T-cell (primary cell): Measurements from ENCODE around the gene GPS1. TPM values are rescaled to one million over a fixed set of nuclear protein-coding genes. Genes with fewer than 3 reads are reported as not detected.
A peak's percentile ranks its signal among the peaks of the same experiment; 100 is the strongest.

Experiments
- ATAC-seq, 4 experiments: fragments of 200-7000 bp in 3 of 4; fragments of 150-1000 bp in 1 of 4; cut with Tn5 transposase; replicated peaks in 1 of 4; 1 replicate in 3 of 4; 2 replicates in 1 of 4; pipeline ENCODE4 v1.10.0; 2021; ENCODE audit warnings: moderate library complexity in 3 of 4, mild to moderate bottlenecking in 2 of 4, moderate number of reproducible peaks in 1 of 4
- CTCF ChIA-PET, 2 donors: fragments of 300-600 bp; sonication (Branson Sonifier 250); formaldehyde crosslinking; loops; one replicate each; lab custom pipeline; 2022; ENCODE audit warnings: antibody characterized with exemption in 2 of 2; lab: Charles Lee
- POLR2A ChIA-PET, 2 donors: fragments of 300-600 bp; sonication (Branson Sonifier 250); formaldehyde crosslinking; loops; one replicate each; lab custom pipeline; 2022; ENCODE audit warnings: antibody characterized with exemption in 2 of 2; lab: Charles Lee
- DNase-seq, 35 experiments: peaks; one replicate each; pipeline versions ENCODE4 v3.0.0 to v3.0.0-alpha.2; 2013 to 2023
- H3K27ac ChIP-seq: one replicate; pipeline ENCODE4 v1.5.1; 2013; ENCODE audit warnings: low read length
- H3K27me3 ChIP-seq, 2 experiments: replicated peaks in 1 of 2; 1 replicate in 1 of 2; 2 replicates in 1 of 2; pipeline versions ENCODE4 v1.6.1 to v1.7.0; 2013; ENCODE audit warnings: low read length in 1 of 2, mixed read lengths in 1 of 2; ENCODE audit not compliant: control insufficient read depth in 2 of 2, insufficient read depth in 2 of 2; ENCODE audit errors: extremely low read depth in 1 of 2
- H3K36me3 ChIP-seq, 2 donors: 1 replicate in 1 of 2; 2 replicates in 1 of 2; pipeline versions ENCODE4 v1.6.1 to v1.7.0; 2013; ENCODE audit warnings: low read length in 1 of 2; ENCODE audit not compliant: control insufficient read depth in 2 of 2, insufficient read depth in 1 of 2; ENCODE audit errors: extremely low read depth in 1 of 2
- H3K4me1 ChIP-seq, 2 experiments: 1 replicate in 1 of 2; 2 replicates in 1 of 2; pipeline versions ENCODE4 v1.6.1 to v1.7.0; 2013; ENCODE audit warnings: low read length in 2 of 2, mixed read lengths in 1 of 2; ENCODE audit not compliant: insufficient read depth in 2 of 2, control insufficient read depth in 1 of 2; ENCODE audit errors: extremely low read depth in 1 of 2
- H3K4me3 ChIP-seq, 2 donors: 1 replicate in 1 of 2; 2 replicates in 1 of 2; pipeline versions ENCODE4 v1.5.1 to v1.7.0; 2013; ENCODE audit warnings: mild to moderate bottlenecking in 2 of 2, low read length in 1 of 2, moderate library complexity in 1 of 2; ENCODE audit not compliant: control insufficient read depth in 1 of 2; ENCODE audit errors: extremely low read depth in 1 of 2
- H3K9me3 ChIP-seq: 2 replicates; pipeline ENCODE4 v1.7.0; 2013
- H3K27ac Mint-ChIP-seq, 2 donors: one replicate each; pipeline ENCODE4 v1.8.0; 2020 to 2021; ENCODE audit warnings: mild to moderate bottlenecking in 2 of 2, mixed read lengths in 2 of 2
- H3K27me3 Mint-ChIP-seq, 2 donors: one replicate each; pipeline ENCODE4 v1.8.0; 2021 to 2022; ENCODE audit warnings: mixed read lengths in 2 of 2
- H3K36me3 Mint-ChIP-seq: one replicate; pipeline ENCODE4 v1.8.0; 2021; ENCODE audit warnings: mixed read lengths
- H3K4me1 Mint-ChIP-seq, 3 donors: one replicate each; pipeline ENCODE4 v1.8.0; 2020 to 2022; ENCODE audit warnings: mixed read lengths in 3 of 3, mild to moderate bottlenecking in 1 of 3
- H3K4me3 Mint-ChIP-seq, 3 donors: one replicate each; pipeline ENCODE4 v1.8.0; 2020 to 2022; ENCODE audit warnings: mild to moderate bottlenecking in 3 of 3, mixed read lengths in 3 of 3, moderate library complexity in 3 of 3
- H3K9me3 Mint-ChIP-seq, 3 donors: one replicate each; pipeline ENCODE4 v1.8.0; 2020 to 2022; ENCODE audit warnings: mixed read lengths in 3 of 3
- WGBS: methylation state at CpG from one replicate; pipeline ENCODE4 v1.1.5; 2013; ENCODE audit warnings: missing lambda C conversion rate; ENCODE audit not compliant: insufficient coverage; 5-methylcytosine and 5-hydroxymethylcytosine counted together
- total RNA-seq, 35 experiments: library from RNA in 6 of 35; stranded (reverse) in 6 of 35; fragments of 120-200 nt in 1 of 35; gene quantifications; one replicate each; pipeline versions ENCODE4 v1.2.1 to v1.2.4 and lab custom pipeline; 2013 to 2026

Gene GPS1
- total RNA-seq, 5 donors from 2014 or later (not counting 1 experiment from before 2014, with no cell fraction given) = 75.3 to 117 (median 98.0) TPM

DNA sequence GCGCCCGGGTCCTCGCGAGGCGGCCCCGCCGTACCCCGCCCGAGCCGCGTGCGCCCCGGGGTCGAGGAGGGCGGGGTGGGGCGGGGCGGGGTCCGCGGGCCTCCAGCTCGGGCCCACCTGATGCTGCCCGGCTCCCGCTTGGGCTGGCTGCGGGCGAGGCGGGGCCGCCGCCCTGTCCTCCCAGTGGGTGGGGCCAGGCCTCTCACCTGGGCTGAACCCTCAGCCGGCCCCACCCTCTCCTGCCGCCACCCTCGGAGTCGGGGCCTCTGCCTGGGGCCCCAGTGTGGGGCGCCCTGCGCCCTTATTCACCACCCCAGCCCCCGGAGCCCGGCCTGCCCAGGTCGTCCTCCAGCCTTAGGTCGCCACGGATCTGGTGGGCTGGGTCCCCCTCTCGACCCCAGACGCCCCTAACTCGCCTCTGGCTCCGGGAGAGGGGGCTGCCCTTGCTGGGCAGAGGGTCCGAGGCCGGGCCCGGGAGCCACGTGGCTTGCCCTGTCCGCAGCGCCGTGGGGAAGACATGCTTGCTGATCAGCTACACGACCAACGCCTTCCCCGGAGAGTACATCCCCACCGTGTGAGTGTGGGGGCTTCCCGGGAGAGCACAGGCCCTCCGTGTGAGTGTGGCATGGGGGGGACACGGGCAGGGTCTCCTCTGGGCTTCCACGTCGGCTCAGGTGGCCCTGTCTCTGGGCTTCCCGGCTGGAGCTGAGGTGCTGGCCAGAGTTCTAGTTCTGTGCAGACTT lies 19.6 kb upstream of the GPS1 start:
- Mint-ChIP-seq H3K27ac (no peak overlapping the region), H3K27me3 (no peaks in the 10 kb centered on the region), H3K4me3 (peak overlapping the region; percentile 34 to 59 (median 55)), H3K4me1 (peaks cover 14 to 28% (median 27%) of the 10 kb centered on the region in 3 donors), H3K36me3 (peaks cover 6% of the 10 kb centered on the region), H3K9me3 (no peaks in the 10 kb centered on the region)
- ChIA-PET POLR2A (no interaction called here), CTCF (no interaction called here)
- Histone ChIP-seq H3K27ac (no peak overlapping the region), H3K27me3 (peaks cover 0 to 12% of the 10 kb centered on the region in 2 experiments), H3K9me3 (no peaks in the 10 kb centered on the region), H3K36me3 (peaks cover 4 to 5% of the 10 kb centered on the region in 2 donors), H3K4me1 (peaks cover 8 to 47% of the 10 kb centered on the region in 2 experiments), H3K4me3 (peak overlapping the region in 1 of 2 donors; percentile 17)
- DNase-seq (peak in 7 of 35 experiments; percentile 20 to 53 (median 37)), ATAC-seq (peak in 3 of 4 experiments; percentile 24 to 36 (median 29))
- 14% methylated on average over 49 of the region's 59 CpGs for WGBS

DNA sequence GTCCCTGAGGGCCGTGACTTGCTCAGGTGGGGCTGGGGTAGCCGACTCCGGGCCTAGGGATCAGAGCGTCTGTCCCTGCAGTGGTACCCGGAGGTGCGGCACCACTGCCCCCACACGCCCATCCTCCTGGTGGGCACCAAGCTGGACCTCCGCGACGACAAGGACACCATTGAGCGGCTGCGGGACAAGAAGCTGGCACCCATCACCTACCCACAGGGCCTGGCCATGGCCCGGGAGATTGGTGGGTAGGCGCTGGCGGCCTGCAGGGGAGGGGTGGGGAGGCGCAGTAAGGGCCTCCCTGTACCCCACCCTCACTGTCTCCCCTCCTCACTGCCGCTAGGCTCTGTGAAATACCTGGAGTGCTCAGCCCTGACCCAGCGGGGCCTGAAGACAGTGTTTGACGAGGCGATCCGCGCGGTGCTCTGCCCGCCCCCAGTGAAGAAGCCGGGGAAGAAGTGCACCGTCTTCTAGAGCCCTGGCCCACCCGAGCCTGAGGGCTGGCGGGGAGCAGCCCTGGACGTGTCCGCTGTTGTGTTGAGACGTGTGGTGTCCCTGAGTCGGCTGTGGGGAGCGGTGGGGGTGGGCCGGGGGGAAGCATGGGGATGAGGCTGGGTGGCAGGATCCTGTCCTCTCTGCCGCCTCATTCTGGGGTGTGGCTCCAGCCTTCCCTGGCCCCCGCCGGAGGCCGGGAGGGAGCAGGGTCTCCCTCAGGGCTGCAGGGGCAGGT lies 18.2 kb upstream of the GPS1 start:
- no peak for ATAC-seq
- Mint-ChIP-seq H3K4me3 (peak overlapping the region in 1 of 3 donors; percentile 55), H3K36me3 (peaks cover 6% of the 10 kb centered on the region), H3K9me3 (no peaks in the 10 kb centered on the region), H3K27me3 (no peaks in the 10 kb centered on the region), H3K27ac (no peak overlapping the region), H3K4me1 (peaks cover 21 to 34% (median 33%) of the 10 kb centered on the region in 3 donors)
- H3K4me3 ChIP-seq = no peak overlapping the region
- H3K27ac ChIP-seq = no peak overlapping the region
- H3K4me1 ChIP-seq = peaks cover 10 to 53% of the 10 kb centered on the region in 2 experiments
- WGBS = 95% methylated on average over 19 of the region's 38 CpGs
- CTCF ChIA-PET = no interaction called here
- H3K9me3 ChIP-seq = no peaks in the 10 kb centered on the region
- peaks cover 0 to 12% of the 10 kb centered on the region in 2 experiments for H3K27me3 ChIP-seq
- H3K36me3 ChIP-seq = peaks cover 0 to 5% of the 10 kb centered on the region in 2 donors
- POLR2A ChIA-PET = interaction anchor here in 1 of 2 donors (0.5 kb wide), 1 partner anchor 111 kb away, joined by 4 read pairs; no protein-coding TSS in a partner anchor
- no peak for DNase-seq

DNA sequence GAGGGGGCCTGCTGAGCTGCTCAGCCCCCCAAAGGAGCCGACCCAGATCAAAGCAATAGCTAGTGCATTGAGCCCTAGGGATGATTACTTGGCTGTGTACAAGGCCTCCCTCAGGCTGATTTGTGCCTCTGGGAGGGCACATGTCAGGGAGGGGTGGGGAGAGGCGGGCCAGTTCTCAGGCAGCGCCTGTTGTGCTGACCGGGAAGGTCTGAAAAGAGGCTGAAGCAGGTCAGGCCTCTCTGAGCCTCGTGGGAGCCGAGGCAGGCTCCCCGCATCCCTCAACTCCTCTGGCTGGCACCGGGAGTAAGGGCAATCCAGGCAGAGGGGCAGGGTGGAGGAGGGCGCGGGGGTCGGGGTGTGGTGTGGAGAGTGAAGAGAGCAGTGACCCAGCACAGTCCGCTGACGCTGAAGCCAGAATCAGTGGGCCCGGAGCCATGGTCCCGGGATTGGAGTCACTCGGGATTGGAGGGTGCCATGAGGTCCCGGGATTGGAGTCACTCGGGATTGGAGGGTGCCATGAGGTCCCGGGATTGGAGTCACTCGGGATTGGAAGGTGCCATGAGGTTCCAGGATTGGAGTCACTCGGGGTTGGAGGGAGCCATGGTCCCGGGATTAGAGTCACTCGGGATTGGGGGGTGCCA lies 17.2 kb upstream of the GPS1 start:
- DNase-seq = no peak
- POLR2A ChIA-PET = interaction anchor here in 1 of 2 donors (0.6 kb wide), 1 partner anchor 89 kb away, joined by 4 read pairs; no protein-coding TSS in a partner anchor
- peaks cover 10 to 48% of the 10 kb centered on the region in 2 experiments for H3K4me1 ChIP-seq
- no peak for ATAC-seq
- H3K4me1 Mint-ChIP-seq = peaks cover 20 to 39% (median 37%) of the 10 kb centered on the region in 3 donors
- WGBS = 98% methylated on average over 11 of the region's 23 CpGs
- H3K36me3 ChIP-seq = peaks cover 0 to 5% of the 10 kb centered on the region in 2 donors
- H3K4me3 ChIP-seq = no peak overlapping the region
- H3K36me3 Mint-ChIP-seq = peaks cover 6% of the 10 kb centered on the region
- CTCF ChIA-PET = interaction anchor here in 1 of 2 donors (1.0 kb wide), 1 partner anchor 513 kb away, joined by 3 read pairs; no protein-coding TSS in a partner anchor
- no peak overlapping the region for H3K27ac Mint-ChIP-seq
- H3K4me3 Mint-ChIP-seq = peak overlapping the region; percentile 41 to 88 (median 58)
- no peaks in the 10 kb centered on the region for H3K9me3 Mint-ChIP-seq
- peaks cover 0 to 12% of the 10 kb centered on the region in 2 experiments for H3K27me3 ChIP-seq
- H3K9me3 ChIP-seq = no peaks in the 10 kb centered on the region
- no peak overlapping the region for H3K27ac ChIP-seq
- H3K27me3 Mint-ChIP-seq = no peaks in the 10 kb centered on the region

DNA sequence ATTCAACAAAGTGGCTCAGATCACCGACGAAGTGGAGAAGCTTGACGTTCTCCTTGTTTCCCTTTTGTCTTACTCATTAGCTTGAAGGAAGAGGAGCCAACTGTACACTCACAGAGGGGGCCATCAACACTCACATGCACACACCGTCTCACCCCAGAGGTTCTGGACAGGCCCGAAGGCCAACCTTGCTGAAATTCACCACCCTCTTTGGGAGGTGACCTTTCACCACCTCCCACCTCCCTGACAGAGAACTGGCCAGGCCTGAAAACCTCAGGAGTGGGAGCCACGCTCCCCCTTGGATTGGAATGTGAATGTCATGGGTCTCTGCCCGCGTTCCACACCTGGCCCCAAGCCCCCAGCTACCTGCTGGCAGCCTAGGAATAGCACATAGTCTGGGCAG lies 16.2 kb upstream of the GPS1 start:
- Mint-ChIP-seq H3K9me3 (no peaks in the 10 kb centered on the region), H3K27me3 (no peaks in the 10 kb centered on the region)
- POLR2A ChIA-PET = interaction anchor here in 1 of 2 donors (0.9 kb wide), 1 partner anchor 41 kb away, joined by 3 read pairs; no protein-coding TSS in a partner anchor

DNA sequence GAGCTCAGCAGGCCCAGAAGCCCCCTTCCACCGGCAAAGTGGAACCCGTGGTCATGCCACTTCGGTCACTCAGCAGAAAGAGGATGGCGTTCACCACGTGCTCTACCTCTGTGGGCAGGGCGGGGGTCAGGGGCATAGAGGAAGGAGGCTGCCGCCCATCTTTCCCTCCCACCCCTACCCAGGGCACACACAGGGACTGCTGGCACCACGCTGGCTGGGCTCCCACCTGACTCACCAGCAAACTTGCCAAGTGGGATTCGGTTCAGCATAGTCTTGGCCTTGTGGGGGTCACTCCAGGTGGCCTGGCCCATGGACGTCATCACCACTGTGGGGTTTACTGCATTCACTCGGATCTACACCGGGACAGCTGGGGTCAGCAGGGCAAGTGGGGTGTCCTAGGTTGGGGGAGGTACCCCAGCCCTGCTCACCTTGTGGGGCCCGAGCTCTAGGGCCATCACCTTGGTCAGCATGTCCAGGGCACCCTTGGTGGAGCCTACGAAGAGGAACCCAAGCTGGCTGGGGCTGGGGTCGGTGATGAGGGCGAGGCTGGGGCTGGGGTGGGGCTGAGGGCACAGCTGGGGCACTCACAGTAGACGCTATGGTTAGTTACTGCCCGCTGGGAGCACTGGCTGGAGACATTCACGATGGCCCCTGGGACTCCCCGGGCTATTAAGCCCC lies 15.6 kb upstream of the GPS1 start:
- ATAC-seq (no peak), DNase-seq (no peak)
- POLR2A ChIA-PET = interaction anchor here in 1 of 2 donors (0.9 kb wide), 1 partner anchor 40 kb away, joined by 3 read pairs; no protein-coding TSS in a partner anchor
- Histone ChIP-seq H3K4me3 (peak overlapping the region in 1 of 2 donors; percentile 59), H3K4me1 (peaks cover 8 to 32% of the 10 kb centered on the region in 2 experiments), H3K9me3 (no peaks in the 10 kb centered on the region), H3K27me3 (peaks cover 0 to 8% of the 10 kb centered on the region in 2 experiments), H3K27ac (peak overlapping the region; percentile 55), H3K36me3 (peaks cover 0 to 5% of the 10 kb centered on the region in 2 donors)
- Mint-ChIP-seq H3K27me3 (no peaks in the 10 kb centered on the region), H3K9me3 (no peaks in the 10 kb centered on the region), H3K27ac (peak overlapping the region; percentile 27 to 39), H3K4me1 (peaks cover 16 to 31% (median 29%) of the 10 kb centered on the region in 3 donors), H3K4me3 (peak overlapping the region; percentile 70 to 88 (median 72)), H3K36me3 (peaks cover 6% of the 10 kb centered on the region)
- 95% methylated on average over 18 of the region's 20 CpGs for WGBS
- CTCF ChIA-PET = no interaction called here

More for the DNA sequence above, 16.2 kb upstream of the GPS1 start:
- H3K27me3 ChIP-seq = peaks cover 0 to 8% of the 10 kb centered on the region in 2 experiments
- DNase-seq = no peak
- H3K4me1 Mint-ChIP-seq = peaks cover 16 to 33% (median 30%) of the 10 kb centered on the region in 3 donors
- H3K36me3 ChIP-seq = peaks cover 0 to 5% of the 10 kb centered on the region in 2 donors
- WGBS = 98% methylated on average over 6 of the region's 8 CpGs
- peak overlapping the region; percentile 62 to 88 (median 70) for H3K4me3 Mint-ChIP-seq
- no peaks in the 10 kb centered on the region for H3K9me3 ChIP-seq
- no peak overlapping the region for H3K4me3 ChIP-seq
- H3K27ac ChIP-seq = no peak overlapping the region
- H3K27ac Mint-ChIP-seq = peak overlapping the region; percentile 17 to 69
- CTCF ChIA-PET = interaction anchor here in 1 of 2 donors (1.0 kb wide), 1 partner anchor 512 kb away, joined by 3 read pairs; no protein-coding TSS in a partner anchor
- peaks cover 8 to 38% of the 10 kb centered on the region in 2 experiments for H3K4me1 ChIP-seq
- no peak for ATAC-seq
- H3K36me3 Mint-ChIP-seq = peaks cover 6% of the 10 kb centered on the region
